ENCODE data around the gene MYO3B. TPM values are rescaled to one million over a fixed set of nuclear protein-coding genes. Genes with fewer than 3 reads are reported as not detected.

Gene MYO3B
- total and polyA plus RNA-seq, 2 donors (not counting 1 experiment from before 2014, with no cell fraction given) = not detected

- no peak for ATAC-seq (ENCODE audit: low read depth)
- Histone ChIP-seq H3K79me2 (ENCODE audit: control insufficient read depth, insufficient read depth, low read length) (no peaks in the 10 kb centered on the region), H3K36me3 (replicated peaks in 1 of 2; ENCODE audit: control extremely low read depth in 1 of 2, control insufficient read depth in 1 of 2, extremely low read depth in 1 of 2, insufficient read depth in 2 of 2, low read length in 1 of 2) (no peaks in the 10 kb centered on the region), H2AFZ (ENCODE audit: insufficient read depth, low read depth, low read length, poor library complexity, severe bottlenecking) (no peak overlapping the region), H4K20me1 (ENCODE audit: control insufficient read depth, insufficient read depth, low read length, poor library complexity, severe bottlenecking) (no peaks in the 10 kb centered on the region), H3K4me2 (replicated peaks; ENCODE audit: low read depth, low read length, poor library complexity, severe bottlenecking) (no peak overlapping the region), H3K4me3 (ENCODE audit: control extremely low read depth in 1 of 5, extremely low read depth in 1 of 5, insufficient read depth in 1 of 5, low read depth in 2 of 5, low read length in 4 of 5) (no peak overlapping the region), H3K9ac (ENCODE audit: low read length) (no peak overlapping the region), H3K4me1 (ENCODE audit: control insufficient read depth in 2 of 2, insufficient read depth in 2 of 2, low read length in 2 of 2) (no peaks in the 10 kb centered on the region), H3K27ac (ENCODE audit: low read length in 2 of 2) (no peak overlapping the region), H3K27me3 (replicated peaks in 1 of 4; ENCODE audit: control extremely low read depth in 1 of 4, control insufficient read depth in 3 of 4, insufficient read depth in 4 of 4, low read length in 3 of 4) (no peaks in the 10 kb centered on the region), H3K9me3 (ENCODE audit: control extremely low read depth in 1 of 3, control insufficient read depth in 2 of 3, insufficient read depth in 1 of 3, low read length in 2 of 3) (no peaks in the 10 kb centered on the region)
- DNase-seq = no peak
- WGBS (ENCODE audit: insufficient coverage) = 100% methylated on average over 1 of the region's 2 CpGs
- CTCF ChIA-PET = interaction anchor here (1.4 kb wide), 1 partner anchor 20 kb away, joined by 6 read pairs; no protein-coding TSS in a partner anchor
- intact Hi-C loops (cut with micrococcal nuclease) = no loop called here
- Mint-ChIP-seq H3K4me3 (no peak overlapping the region), H3K4me1 (no peaks in the 10 kb centered on the region), H3K9me3 (ENCODE audit: insufficient read depth) (no peaks in the 10 kb centered on the region), H3K27me3 (peaks cover 11% of the 10 kb centered on the region), H3K27ac (no peak overlapping the region)
- POLR2A ChIA-PET = no interaction called here
- no peak for TF ChIP-seq EZH2 (IDR thresholded peaks at IDR 0.05; ENCODE audit: borderline replicate concordance, insufficient read depth, low read depth, low read length, poor library complexity, severe bottlenecking)
- no peak for TF ChIP-seq CTCF (IDR thresholded peaks at IDR 0.05)
These were observed 250.9 kb downstream of the MYO3B start for GRCh38 chr2:170428868-170429267.

GRCh38 chr2:170432823-170433222 is 254.9 kb downstream of the MYO3B start:
- H3K4me3 Mint-ChIP-seq = no peak overlapping the region
- peaks cover 4% of the 10 kb centered on the region for H3K27me3 Mint-ChIP-seq
- Histone ChIP-seq H2AFZ (ENCODE audit: insufficient read depth, low read depth, low read length, poor library complexity, severe bottlenecking) (no peak overlapping the region), H3K27ac (ENCODE audit: low read length in 2 of 2) (no peak overlapping the region), H3K36me3 (replicated peaks in 1 of 2; ENCODE audit: control extremely low read depth in 1 of 2, control insufficient read depth in 1 of 2, extremely low read depth in 1 of 2, insufficient read depth in 2 of 2, low read length in 1 of 2) (no peaks in the 10 kb centered on the region), H3K4me3 (ENCODE audit: control extremely low read depth in 1 of 5, extremely low read depth in 1 of 5, insufficient read depth in 1 of 5, low read depth in 2 of 5, low read length in 4 of 5) (no peak overlapping the region), H4K20me1 (ENCODE audit: control insufficient read depth, insufficient read depth, low read length, poor library complexity, severe bottlenecking) (no peaks in the 10 kb centered on the region), H3K9me3 (ENCODE audit: control extremely low read depth in 1 of 3, control insufficient read depth in 2 of 3, insufficient read depth in 1 of 3, low read length in 2 of 3) (no peaks in the 10 kb centered on the region), H3K27me3 (replicated peaks in 1 of 4; ENCODE audit: control extremely low read depth in 1 of 4, control insufficient read depth in 3 of 4, insufficient read depth in 4 of 4, low read length in 3 of 4) (no peaks in the 10 kb centered on the region), H3K79me2 (ENCODE audit: control insufficient read depth, insufficient read depth, low read length) (no peaks in the 10 kb centered on the region), H3K4me1 (ENCODE audit: control insufficient read depth in 2 of 2, insufficient read depth in 2 of 2, low read length in 2 of 2) (no peaks in the 10 kb centered on the region), H3K9ac (ENCODE audit: low read length) (no peak overlapping the region), H3K4me2 (replicated peaks; ENCODE audit: low read depth, low read length, poor library complexity, severe bottlenecking) (no peak overlapping the region)
- ATAC-seq (ENCODE audit: low read depth) (no peak), DNase-seq (no peak)
- POLR2A ChIA-PET = no interaction called here
- no peak for TF ChIP-seq CTCF (IDR thresholded peaks at IDR 0.05)
- WGBS (ENCODE audit: insufficient coverage) = no CpG with 5 or more reads among the region's 4 CpGs
- H3K9me3 Mint-ChIP-seq (ENCODE audit: insufficient read depth) = no peaks in the 10 kb centered on the region
- intact Hi-C loops (cut with micrococcal nuclease) = no loop called here
- no peaks in the 10 kb centered on the region for H3K4me1 Mint-ChIP-seq
- CTCF ChIA-PET = no interaction called here
- H3K27ac Mint-ChIP-seq = no peak overlapping the region

All from B cell (primary cell).